Nasal cavity respiratory epithelium epithelial cell of viscerocranial mucosa (primary cell): Measurements from ENCODE around the gene ZDHHC5. TPM values are rescaled to one million over a fixed set of nuclear protein-coding genes. Genes with fewer than 3 reads are reported as not detected.

Source experiments
- total RNA-seq: library from RNA; depleted of rRNA; stranded (reverse); fragments of >200 nt; gene quantifications from 2 replicates; pipeline ENCODE4 v1.2.3, GENCODE V29; 2014

The ZDHHC5 gene
- total RNA-seq, result 45.5 and 79.9 TPM in 2 replicates

GRCh38 chr11:57667736-57668433 lies at the start of gene ZDHHC5:
Gene ZDHHC5 (plus strand): TSS chr11:57668114. CDS start chr11:57673091, 4,977 bp downstream.

GRCh38 chr11:57649826-57650738 lies 17.8 kb upstream of the ZDHHC5 start, which contains the start of gene YPEL4:
Gene YPEL4 (minus strand): TSS chr11:57649912. CDS start chr11:57647107, 2,805 bp downstream.

DNA sequence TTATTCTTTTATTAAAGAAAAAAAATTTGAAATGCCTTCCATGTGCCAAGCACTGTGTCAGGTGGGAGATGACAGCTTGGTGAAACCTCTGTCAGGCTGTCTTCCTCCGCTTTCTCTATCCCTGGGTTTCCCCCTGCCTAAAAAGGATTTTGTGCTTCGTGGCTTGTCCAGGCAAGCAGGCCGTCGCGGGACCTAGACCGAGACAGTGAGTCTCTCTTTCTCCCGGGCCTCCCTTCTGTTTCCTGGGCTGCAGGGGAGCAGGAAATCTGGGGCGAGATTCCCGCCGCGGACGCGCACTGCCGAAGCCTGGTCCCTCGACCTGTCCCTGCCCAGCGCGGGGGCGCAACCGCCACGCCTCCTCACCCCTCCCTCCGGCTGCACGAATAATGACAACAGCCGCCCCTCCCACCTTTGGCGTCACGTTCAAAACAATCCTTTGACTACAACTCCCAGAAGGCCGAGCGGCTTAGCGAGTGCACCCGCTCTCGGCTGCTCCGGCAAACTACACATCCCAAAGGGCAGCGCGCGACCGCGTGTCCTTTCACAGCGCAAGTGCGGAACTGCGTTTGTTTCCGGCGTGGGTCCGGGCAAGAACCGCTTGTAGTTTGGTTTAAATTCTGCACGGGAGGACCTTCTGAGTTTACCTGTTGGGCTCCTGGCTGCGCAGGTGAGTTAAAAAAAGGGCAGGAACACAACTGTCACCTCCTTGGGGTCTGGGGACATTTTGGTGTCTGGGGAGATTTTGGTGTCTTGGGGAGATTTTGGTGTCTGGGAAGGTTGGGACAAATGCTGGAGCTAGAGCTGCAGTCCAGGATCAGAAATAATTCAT lies 10.5 kb upstream of the ZDHHC5 start, which contains the start of gene CLP1:
TSS of gene CLP1 (plus strand) at position 569 of the 829 bp plus-strand sequence. CDS start 1,715 bp downstream, outside the sequence.

DNA sequence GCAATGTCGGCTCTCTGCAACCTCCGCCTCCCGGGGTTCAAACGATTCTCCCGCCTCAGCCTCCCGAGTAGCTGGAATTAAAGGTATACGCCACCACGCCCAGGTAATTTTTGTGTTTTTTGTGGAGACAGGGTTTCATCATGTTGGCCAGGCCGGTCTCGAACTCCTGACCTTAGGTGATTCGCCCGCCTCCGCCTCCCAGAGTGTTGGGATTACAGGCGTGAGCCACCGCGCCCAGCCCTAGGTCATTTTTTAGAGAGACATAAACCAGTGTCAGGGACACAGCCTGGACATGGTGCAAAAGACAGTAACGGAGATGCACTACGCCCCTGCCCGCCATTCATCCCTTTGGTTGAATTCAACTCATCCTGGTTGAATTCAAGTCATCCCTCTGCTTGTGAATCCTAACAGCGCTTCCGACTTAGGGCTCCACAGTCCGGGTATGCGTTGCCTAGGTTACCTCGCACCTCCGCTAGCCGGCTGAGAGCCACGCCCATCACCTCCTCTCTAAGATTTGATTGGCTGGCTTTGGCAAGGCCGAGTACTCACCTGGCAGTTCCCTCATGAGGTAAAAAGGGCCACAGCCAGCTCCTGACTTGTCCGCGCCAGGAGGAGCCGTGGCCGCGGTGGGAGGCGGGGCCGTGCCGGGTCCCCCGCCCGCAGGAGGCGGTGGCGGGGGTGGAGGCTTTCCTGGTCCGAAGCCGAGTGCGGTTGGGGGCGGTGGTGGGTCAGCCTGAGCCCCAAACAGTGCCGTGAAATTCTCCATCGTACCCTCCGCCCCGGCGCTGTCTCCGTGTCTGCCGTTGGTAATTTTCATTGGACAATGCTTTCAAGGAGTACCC lies 43.7 kb downstream of the ZDHHC5 start, which contains the start of gene MED19:
TSS of gene MED19 (minus strand) at position 802 of the 842 bp plus-strand sequence. CDS start at position 766, 36 bp downstream.

DNA sequence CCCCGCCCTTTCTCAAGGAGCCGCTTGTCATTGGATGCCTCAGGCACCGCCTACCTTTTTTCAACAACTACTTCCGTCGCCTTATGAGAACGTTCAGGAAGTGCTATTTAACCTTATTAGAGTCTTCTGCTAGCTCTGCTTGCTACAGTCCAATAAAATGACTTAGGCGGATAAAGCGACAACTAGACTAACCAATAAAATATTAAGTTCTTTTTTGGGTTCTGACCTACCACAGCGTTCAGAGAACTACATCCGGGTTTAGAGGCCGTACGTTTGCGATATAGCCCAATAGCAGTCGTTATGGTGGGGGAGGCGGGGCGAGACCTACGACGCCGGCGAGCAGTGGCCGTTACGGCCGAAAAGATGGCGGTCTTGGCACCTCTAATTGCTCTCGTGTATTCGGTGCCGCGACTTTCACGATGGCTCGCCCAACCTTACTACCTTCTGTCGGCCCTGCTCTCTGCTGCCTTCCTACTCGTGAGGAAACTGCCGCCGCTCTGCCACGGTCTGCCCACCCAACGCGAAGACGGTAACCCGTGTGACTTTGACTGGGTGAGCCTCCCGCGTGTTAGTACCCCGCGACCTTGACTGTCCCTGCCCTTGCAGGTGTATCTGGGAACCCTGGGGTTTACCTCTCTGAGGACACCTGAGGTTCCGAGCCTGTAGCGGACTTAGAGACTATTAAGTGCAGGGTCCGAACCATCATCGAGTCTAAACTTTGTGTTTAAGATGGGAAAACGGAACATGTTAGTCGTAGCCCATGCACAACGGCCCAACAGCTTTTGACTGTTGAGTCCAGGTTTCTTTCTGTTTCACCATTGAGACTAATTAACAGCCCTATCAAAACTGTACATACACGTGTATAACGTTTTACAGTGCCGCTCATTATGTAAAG lies 44.6 kb downstream of the ZDHHC5 start, which contains the start of gene TMX2:
TSS of gene TMX2 (plus strand) at position 338 of the 895 bp plus-strand sequence. CDS start at position 364, 26 bp downstream.

DNA sequence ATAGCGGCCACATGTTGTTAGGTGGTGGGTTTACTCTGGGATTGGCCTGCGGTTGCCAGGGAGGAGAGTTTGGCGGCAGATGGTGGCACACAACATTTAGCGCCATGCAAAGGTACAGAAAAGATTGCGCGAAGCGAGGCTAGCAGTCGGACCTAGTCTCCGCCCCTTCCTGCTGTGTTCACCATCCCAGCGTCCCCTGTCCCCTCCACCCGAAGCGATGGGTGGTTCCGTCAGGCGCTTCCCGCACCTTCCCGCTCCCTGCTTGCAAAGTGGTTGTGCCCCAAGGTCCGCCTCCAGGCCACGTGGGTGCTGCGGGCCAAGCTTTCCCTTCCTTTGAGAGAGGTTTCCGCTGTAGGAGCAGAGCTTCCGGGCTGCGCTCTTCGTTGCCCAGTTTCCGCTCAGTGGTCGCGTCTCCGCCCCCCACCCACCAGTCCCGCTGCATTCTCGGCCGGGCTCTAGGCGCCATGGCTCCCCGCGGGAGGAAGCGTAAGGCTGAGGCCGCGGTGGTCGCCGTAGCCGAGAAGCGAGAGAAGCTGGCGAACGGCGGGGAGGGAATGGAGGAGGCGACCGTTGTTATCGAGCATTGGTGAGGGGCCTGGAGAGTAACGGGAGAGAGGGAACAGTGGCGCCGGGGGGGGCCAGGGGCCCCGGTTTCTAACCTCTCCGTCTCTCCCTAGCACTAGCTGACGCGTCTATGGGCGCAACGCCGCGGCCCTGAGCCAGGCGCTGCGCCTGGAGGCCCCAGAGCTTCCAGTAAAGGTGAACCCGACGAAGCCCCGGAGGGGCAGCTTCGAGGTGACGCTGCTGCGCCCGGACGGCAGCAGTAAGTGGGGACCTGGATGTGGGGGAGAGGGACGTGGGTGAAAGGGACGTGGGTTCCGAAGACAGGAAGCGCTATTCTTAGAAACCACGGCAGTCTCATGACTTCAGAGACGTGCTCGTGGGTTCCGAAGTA lies 73.5 kb downstream of the ZDHHC5 start, which contains the start of gene SELENOH:
TSS of gene SELENOH (plus strand) at position 360 of the 955 bp plus-strand sequence. CDS start at position 465, 105 bp downstream.

Other genes starting within 250 kb of the ZDHHC5 start
- gene SLC43A3, start 241.0 kb upstream of the ZDHHC5 start, total RNA-seq, result 15.6 and 21.9 TPM in 2 replicates
- gene RTN4RL2, start 207.6 kb upstream of the ZDHHC5 start, total RNA-seq, result under 0.01 TPM in 1 of 2 replicates, not detected in the other
- 2.0 and 2.1 TPM in 2 replicates for gene SLC43A1, start 152.4 kb upstream of the ZDHHC5 start, total RNA-seq
- 32.3 and 69.0 TPM in 2 replicates for gene TIMM10, start 137.4 kb upstream of the ZDHHC5 start, total RNA-seq
- not detected in 2 replicates for gene SMTNL1, start 130.5 kb upstream of the ZDHHC5 start, total RNA-seq
- 10.3 and 48.4 TPM in 2 replicates for gene UBE2L6, start 100.4 kb upstream of the ZDHHC5 start, total RNA-seq
- 0.68 and 10.0 TPM in 2 replicates for gene SERPING1, start 70.4 kb upstream of the ZDHHC5 start, total RNA-seq
- under 0.01 and 0.07 TPM in 2 replicates for gene YPEL4, start 18.2 kb upstream of the ZDHHC5 start, total RNA-seq
- gene CLP1, start 10.4 kb upstream of the ZDHHC5 start, total RNA-seq, result 22.4 and 24.9 TPM in 2 replicates
- 13.8 and 18.8 TPM in 2 replicates for gene MED19, start 44.1 kb downstream of the ZDHHC5 start, total RNA-seq
- gene TMX2, start 44.5 kb downstream of the ZDHHC5 start, total RNA-seq, result 89.5 and 95.5 TPM in 2 replicates
- gene SELENOH, start 73.4 kb downstream of the ZDHHC5 start, total RNA-seq, result 73.5 and 83.4 TPM in 2 replicates
- not detected in 2 replicates for gene BTBD18, start 83.7 kb downstream of the ZDHHC5 start, total RNA-seq
- 174 and 308 TPM in 2 replicates for gene CTNND1, start 93.7 kb downstream of the ZDHHC5 start, total RNA-seq